Measurements from ENCODE around the gene MAN2A2.

The MAN2A2 gene

DNA sequence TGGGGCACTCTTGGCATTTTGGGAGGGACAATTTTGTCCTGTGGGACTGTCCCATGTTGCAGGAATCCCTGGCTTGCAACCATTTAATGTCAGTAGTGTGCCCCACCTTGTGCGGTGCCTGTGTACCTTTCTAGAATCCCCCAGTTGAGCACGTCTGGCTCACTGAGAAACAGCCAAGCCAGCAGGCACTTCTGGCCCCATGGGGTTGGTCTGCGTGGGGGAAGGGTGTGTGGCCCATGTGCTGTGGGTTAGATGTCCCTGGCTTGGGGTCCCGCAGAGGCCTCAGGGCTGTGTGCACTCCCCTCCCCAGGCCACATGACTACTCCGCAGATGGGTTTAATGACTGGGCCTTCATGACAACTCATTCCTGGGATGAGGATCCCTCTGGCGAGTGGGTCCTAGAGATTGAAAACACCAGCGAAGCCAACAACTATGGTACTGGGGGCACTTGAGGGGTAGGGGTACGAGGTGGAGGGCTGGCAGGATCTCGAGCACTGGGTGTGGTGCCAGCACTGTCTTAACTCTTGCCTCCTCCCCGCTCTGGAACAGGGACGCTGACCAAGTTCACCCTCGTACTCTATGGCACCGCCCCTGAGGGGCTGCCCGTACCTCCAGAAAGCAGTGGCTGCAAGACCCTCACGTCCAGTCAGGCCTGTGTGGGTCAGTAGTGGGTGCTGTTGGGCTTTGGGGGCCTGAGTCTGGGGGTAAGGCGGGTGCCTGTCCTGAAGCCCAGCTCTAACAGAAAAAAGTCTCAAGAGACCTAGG lies 22.5 kb upstream of the MAN2A2 start:
- H3K27me3 ChIP-seq (ENCODE audit: control insufficient read depth, insufficient read depth, low read length): no peaks in the 10 kb centered on the region
- no peaks in the 10 kb centered on the region for H3K9me3 ChIP-seq (ENCODE audit: control insufficient read depth, insufficient read depth, low read length)
- H3K4me1 ChIP-seq (ENCODE audit: control insufficient read depth, insufficient read depth, low read length): peaks cover 15% of the 10 kb centered on the region
- H3K9ac ChIP-seq (ENCODE audit: low read depth, low read length): no peak overlapping the region
- H3K4me3 ChIP-seq (ENCODE audit: low read depth, low read length): no peak overlapping the region
- H3K27ac ChIP-seq (ENCODE audit: low read depth, low read length): no peak overlapping the region
- H3K36me3 ChIP-seq (ENCODE audit: control insufficient read depth, insufficient read depth, low read length): peaks cover 48% of the 10 kb centered on the region

DNA sequence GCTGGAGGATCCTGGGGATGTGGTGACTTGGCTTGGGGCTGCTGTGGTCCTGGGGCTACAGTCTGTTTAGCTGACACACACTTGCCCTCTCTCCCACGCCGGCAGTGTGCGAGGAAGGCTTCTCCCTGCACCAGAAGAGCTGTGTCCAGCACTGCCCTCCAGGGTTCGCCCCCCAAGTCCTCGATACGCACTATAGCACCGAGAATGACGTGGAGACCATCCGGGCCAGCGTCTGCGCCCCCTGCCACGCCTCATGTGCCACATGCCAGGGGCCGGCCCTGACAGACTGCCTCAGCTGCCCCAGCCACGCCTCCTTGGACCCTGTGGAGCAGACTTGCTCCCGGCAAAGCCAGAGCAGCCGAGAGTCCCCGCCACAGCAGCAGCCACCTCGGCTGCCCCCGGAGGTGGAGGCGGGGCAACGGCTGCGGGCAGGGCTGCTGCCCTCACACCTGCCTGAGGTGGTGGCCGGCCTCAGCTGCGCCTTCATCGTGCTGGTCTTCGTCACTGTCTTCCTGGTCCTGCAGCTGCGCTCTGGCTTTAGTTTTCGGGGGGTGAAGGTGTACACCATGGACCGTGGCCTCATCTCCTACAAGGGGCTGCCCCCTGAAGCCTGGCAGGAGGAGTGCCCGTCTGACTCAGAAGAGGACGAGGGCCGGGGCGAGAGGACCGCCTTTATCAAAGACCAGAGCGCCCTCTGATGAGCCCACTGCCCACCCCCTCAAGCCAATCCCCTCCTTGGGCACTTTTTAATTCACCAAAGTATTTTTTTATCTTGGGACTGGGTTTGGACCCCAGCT lies 21.7 kb upstream of the MAN2A2 start:
- H3K9ac ChIP-seq (ENCODE audit: low read depth, low read length): no peak overlapping the region
- H3K4me1 ChIP-seq (ENCODE audit: control insufficient read depth, insufficient read depth, low read length): peaks cover 18% of the 10 kb centered on the region
- H3K4me3 ChIP-seq (ENCODE audit: low read depth, low read length): no peak overlapping the region
- peaks cover 46% of the 10 kb centered on the region for H3K36me3 ChIP-seq (ENCODE audit: control insufficient read depth, insufficient read depth, low read length)
- H3K27me3 ChIP-seq (ENCODE audit: control insufficient read depth, insufficient read depth, low read length): no peaks in the 10 kb centered on the region
- no peaks in the 10 kb centered on the region for H3K9me3 ChIP-seq (ENCODE audit: control insufficient read depth, insufficient read depth, low read length)
- H3K27ac ChIP-seq (ENCODE audit: low read depth, low read length): no peak overlapping the region

DNA sequence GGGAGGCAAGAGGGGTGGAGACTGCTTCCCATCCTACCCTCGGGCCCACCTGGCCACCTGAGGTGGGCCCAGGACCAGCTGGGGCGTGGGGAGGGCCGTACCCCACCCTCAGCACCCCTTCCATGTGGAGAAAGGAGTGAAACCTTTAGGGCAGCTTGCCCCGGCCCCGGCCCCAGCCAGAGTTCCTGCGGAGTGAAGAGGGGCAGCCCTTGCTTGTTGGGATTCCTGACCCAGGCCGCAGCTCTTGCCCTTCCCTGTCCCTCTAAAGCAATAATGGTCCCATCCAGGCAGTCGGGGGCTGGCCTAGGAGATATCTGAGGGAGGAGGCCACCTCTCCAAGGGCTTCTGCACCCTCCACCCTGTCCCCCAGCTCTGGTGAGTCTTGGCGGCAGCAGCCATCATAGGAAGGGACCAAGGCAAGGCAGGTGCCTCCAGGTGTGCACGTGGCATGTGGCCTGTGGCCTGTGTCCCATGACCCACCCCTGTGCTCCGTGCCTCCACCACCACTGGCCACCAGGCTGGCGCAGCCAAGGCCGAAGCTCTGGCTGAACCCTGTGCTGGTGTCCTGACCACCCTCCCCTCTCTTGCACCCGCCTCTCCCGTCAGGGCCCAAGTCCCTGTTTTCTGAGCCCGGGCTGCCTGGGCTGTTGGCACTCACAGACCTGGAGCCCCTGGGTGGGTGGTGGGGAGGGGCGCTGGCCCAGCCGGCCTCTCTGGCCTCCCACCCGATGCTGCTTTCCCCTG lies 21.0 kb upstream of the MAN2A2 start:
- Histone ChIP-seq H3K36me3 (ENCODE audit: control insufficient read depth, insufficient read depth, low read length) (peaks cover 38% of the 10 kb centered on the region), H3K9me3 (ENCODE audit: control insufficient read depth, insufficient read depth, low read length) (no peaks in the 10 kb centered on the region), H3K4me3 (ENCODE audit: low read depth, low read length) (no peak overlapping the region), H3K27ac (ENCODE audit: low read depth, low read length) (no peak overlapping the region), H3K27me3 (ENCODE audit: control insufficient read depth, insufficient read depth, low read length) (no peaks in the 10 kb centered on the region), H3K9ac (ENCODE audit: low read depth, low read length) (no peak overlapping the region), H3K4me1 (ENCODE audit: control insufficient read depth, insufficient read depth, low read length) (peaks cover 18% of the 10 kb centered on the region)

DNA sequence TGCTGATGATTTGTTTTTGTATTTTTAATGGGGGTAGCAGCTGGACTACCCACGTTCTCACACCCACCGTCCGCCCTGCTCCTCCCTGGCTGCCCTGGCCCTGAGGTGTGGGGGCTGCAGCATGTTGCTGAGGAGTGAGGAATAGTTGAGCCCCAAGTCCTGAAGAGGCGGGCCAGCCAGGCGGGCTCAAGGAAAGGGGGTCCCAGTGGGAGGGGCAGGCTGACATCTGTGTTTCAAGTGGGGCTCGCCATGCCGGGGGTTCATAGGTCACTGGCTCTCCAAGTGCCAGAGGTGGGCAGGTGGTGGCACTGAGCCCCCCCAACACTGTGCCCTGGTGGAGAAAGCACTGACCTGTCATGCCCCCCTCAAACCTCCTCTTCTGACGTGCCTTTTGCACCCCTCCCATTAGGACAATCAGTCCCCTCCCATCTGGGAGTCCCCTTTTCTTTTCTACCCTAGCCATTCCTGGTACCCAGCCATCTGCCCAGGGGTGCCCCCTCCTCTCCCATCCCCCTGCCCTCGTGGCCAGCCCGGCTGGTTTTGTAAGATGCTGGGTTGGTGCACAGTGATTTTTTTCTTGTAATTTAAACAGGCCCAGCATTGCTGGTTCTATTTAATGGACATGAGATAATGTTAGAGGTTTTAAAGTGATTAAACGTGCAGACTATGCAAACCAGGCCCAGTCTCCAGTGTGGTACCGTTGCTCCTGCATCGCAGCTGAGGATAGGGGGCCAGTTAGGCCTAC lies 20.1 kb upstream of the MAN2A2 start:
- H3K4me3 ChIP-seq (ENCODE audit: low read depth, low read length): no peak overlapping the region
- peak overlapping the region; percentile 44 for H3K27ac ChIP-seq (ENCODE audit: low read depth, low read length)
- H3K9me3 ChIP-seq (ENCODE audit: control insufficient read depth, insufficient read depth, low read length): no peaks in the 10 kb centered on the region
- H3K4me1 ChIP-seq (ENCODE audit: control insufficient read depth, insufficient read depth, low read length): peaks cover 18% of the 10 kb centered on the region
- H3K27me3 ChIP-seq (ENCODE audit: control insufficient read depth, insufficient read depth, low read length): no peaks in the 10 kb centered on the region
- H3K36me3 ChIP-seq (ENCODE audit: control insufficient read depth, insufficient read depth, low read length): peaks cover 32% of the 10 kb centered on the region
- no peak overlapping the region for H3K9ac ChIP-seq (ENCODE audit: low read depth, low read length)

DNA sequence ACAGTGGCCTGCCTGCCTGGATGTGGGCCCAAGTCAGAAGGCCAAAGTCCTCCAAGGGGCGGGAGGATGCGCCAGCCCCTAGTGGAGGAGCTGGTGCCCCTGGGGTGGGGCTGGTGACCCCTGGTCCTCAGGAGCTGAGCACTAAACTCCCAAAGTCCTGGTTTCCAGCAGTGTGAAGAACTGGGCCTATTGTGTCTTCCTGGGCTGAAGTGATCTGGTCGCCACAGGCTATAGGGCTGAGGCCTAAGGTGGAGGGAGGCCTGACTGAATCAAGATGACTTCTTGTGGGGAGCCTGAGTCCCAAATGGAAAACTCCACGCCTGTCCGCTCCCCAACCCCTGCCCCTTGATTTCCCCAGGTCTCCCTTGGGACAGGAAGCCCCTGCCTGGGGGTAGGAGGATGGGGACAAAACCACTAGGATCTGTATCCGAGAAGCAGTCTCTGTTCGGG lies 19.6 kb upstream of the MAN2A2 start:
- Histone ChIP-seq H3K4me3 (ENCODE audit: low read depth, low read length) (peak overlapping the region; percentile 30; the same call in 1 of the 2 replicates), H3K4me1 (ENCODE audit: control insufficient read depth, insufficient read depth, low read length) (peaks cover 18% of the 10 kb centered on the region), H3K27ac (ENCODE audit: low read depth, low read length) (peak overlapping the region; percentile 44), H3K9me3 (ENCODE audit: control insufficient read depth, insufficient read depth, low read length) (no peaks in the 10 kb centered on the region), H3K9ac (ENCODE audit: low read depth, low read length) (no peak overlapping the region), H3K36me3 (ENCODE audit: control insufficient read depth, insufficient read depth, low read length) (peaks cover 27% of the 10 kb centered on the region), H3K27me3 (ENCODE audit: control insufficient read depth, insufficient read depth, low read length) (no peaks in the 10 kb centered on the region)

DNA sequence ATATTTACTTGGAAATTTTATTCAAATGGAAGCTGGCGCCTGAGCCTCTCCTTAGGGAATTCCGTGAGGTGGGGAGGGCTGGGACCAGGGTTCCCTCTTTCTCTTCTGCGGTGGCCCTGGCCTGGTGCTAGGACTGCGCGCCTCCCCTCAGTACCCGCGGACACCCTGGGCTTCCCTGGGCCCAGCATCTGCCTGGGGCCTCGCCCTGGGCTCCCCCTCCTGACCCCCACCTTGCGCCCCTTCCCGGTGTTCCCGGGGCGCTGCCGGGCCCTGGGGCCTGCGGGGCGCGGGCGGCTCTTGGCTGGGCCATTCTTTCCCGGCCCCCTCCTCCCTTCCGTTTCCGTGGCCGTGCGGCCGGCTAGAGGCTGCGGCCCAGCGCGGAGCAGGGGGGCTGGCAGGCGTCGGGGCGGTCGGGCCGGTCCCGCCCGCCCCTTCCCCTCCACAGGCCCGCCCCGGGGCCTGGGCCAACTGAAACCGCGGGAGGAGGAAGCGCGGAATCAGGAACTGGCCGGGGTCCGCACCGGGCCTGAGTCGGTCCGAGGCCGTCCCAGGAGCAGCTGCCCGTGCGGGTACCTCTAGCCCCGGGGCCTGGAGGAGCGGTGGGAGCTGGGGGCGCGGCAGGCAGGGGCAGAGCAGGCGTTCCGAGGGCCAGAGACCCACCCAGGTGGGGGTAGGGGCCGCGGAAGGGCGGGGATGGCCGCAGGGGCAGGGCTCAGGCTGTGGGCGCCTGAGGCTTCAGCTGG lies 19.0 kb upstream of the MAN2A2 start, which contains the start of gene FES:
Gene FES, plus strand, starts transcription at position 529 of the 743 bp plus-strand sequence. CDS start 542 bp downstream, outside the sequence.
- Histone ChIP-seq H3K4me1 (ENCODE audit: control insufficient read depth, insufficient read depth, low read length) (peaks cover 18% of the 10 kb centered on the region), H3K27ac (ENCODE audit: low read depth, low read length) (peak within 1 kb of the TSS; percentile 44), H3K9ac (ENCODE audit: low read depth, low read length) (no peak within 1 kb of the TSS), H3K36me3 (ENCODE audit: control insufficient read depth, insufficient read depth, low read length) (peaks cover 24% of the 10 kb centered on the region), H3K27me3 (ENCODE audit: control insufficient read depth, insufficient read depth, low read length) (no peaks in the 10 kb centered on the region), H3K9me3 (ENCODE audit: control insufficient read depth, insufficient read depth, low read length) (no peaks in the 10 kb centered on the region), H3K4me3 (ENCODE audit: low read depth, low read length) (peak within 1 kb of the TSS; percentile 30; the same call in 1 of the 2 replicates)

DNA sequence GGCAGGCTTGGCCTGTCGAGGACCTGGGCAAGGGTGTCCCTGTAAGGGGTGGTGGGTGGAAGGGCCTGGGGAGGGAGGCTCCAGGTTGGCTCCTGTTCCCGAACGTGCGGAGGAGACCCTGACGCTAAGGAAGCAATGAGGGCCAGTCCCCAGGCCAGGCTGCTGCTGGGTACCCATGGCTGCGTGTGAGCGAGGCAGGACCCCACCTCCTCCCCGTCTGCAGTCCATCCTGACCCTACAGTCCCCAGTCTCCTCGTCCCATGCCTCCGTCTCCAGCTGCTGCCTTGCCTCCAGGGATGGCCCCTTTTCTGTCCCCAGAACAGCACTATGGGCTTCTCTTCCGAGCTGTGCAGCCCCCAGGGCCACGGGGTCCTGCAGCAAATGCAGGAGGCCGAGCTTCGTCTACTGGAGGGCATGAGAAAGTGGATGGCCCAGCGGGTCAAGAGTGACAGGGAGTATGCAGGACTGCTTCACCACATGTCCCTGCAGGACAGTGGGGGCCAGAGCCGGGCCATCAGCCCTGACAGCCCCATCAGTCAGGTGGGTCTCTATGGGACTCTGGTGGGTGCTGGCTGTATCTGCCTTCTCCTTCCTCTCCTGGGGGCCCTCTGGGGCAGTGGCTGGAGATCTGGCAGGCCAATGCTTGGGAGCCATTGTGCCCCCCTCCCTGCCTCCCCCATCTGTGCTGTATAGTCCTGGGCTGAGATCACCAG lies 18.2 kb upstream of the MAN2A2 start:
- peak overlapping the region; percentile 30; the same call in 1 of the 2 replicates for H3K4me3 ChIP-seq (ENCODE audit: low read depth, low read length)
- no peaks in the 10 kb centered on the region for H3K9me3 ChIP-seq (ENCODE audit: control insufficient read depth, insufficient read depth, low read length)
- no peaks in the 10 kb centered on the region for H3K27me3 ChIP-seq (ENCODE audit: control insufficient read depth, insufficient read depth, low read length)
- peaks cover 17% of the 10 kb centered on the region for H3K36me3 ChIP-seq (ENCODE audit: control insufficient read depth, insufficient read depth, low read length)
- no peak overlapping the region for H3K9ac ChIP-seq (ENCODE audit: low read depth, low read length)
- peak overlapping the region; percentile 23 for H3K27ac ChIP-seq (ENCODE audit: low read depth, low read length)
- H3K4me1 ChIP-seq (ENCODE audit: control insufficient read depth, insufficient read depth, low read length): peaks cover 18% of the 10 kb centered on the region

DNA sequence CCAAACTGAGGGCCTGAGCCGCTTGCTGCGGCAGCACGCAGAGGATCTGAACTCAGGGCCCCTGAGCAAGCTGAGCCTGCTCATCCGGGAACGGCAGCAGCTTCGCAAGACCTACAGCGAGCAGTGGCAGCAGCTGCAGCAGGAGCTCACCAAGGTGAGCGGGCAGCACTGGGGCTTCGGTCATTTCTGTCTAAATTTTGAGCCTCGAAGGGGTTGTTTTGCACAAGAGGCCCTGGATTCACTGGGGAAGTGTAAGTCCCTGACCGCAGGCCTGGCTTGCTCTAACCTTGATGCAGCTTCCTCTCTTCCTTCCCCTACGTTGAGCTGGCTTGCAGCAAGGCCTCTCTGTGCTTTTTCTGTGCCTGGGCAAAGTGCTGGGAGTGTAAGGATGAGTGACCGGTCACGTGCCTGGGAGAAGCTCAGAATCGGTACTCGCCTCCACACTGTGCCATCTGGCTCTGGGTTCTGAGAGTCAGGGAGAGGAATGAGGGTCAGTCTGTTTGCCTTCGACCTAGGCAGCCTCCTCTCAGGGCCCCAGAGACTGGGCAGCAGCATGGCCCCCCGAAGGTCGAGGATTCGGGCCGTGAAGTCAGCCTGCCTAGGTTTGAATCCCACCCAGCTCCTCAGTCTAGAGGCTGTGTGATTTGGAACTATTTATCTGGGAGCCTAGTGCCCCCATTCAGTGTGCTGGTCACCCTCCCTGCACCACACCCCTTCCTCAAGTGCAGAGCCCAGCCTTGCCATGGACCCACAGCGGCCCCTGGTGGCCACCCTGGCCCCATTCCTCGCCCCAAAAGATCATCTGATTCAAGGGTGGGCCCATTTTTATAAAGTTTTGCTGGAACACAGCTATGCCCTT lies 17.4 kb upstream of the MAN2A2 start:
- Histone ChIP-seq H3K36me3 (ENCODE audit: control insufficient read depth, insufficient read depth, low read length) (peaks cover 9% of the 10 kb centered on the region), H3K9me3 (ENCODE audit: control insufficient read depth, insufficient read depth, low read length) (no peaks in the 10 kb centered on the region), H3K4me1 (ENCODE audit: control insufficient read depth, insufficient read depth, low read length) (peaks cover 18% of the 10 kb centered on the region), H3K27ac (ENCODE audit: low read depth, low read length) (no peak overlapping the region), H3K9ac (ENCODE audit: low read depth, low read length) (no peak overlapping the region), H3K4me3 (ENCODE audit: low read depth, low read length) (no peak overlapping the region), H3K27me3 (ENCODE audit: control insufficient read depth, insufficient read depth, low read length) (no peaks in the 10 kb centered on the region)

DNA sequence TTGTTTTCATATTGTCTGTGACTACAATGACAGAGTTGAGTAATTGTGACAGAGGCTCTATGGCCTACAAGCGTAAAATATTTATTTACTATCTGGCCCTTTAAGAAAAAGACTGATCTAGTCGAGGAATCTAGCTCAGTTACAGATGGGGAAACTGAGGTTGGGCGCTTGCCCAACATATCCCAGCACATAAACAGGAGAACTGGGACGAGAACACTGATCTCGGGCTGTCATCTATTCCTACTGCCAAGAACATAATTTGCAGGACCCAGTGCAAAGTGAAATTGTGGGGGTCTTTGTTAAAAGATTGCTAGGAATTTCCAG lies 16.8 kb upstream of the MAN2A2 start:
- Histone ChIP-seq H3K9me3 (ENCODE audit: control insufficient read depth, insufficient read depth, low read length) (no peaks in the 10 kb centered on the region), H3K4me3 (ENCODE audit: low read depth, low read length) (no peak overlapping the region), H3K4me1 (ENCODE audit: control insufficient read depth, insufficient read depth, low read length) (peaks cover 18% of the 10 kb centered on the region), H3K27me3 (ENCODE audit: control insufficient read depth, insufficient read depth, low read length) (no peaks in the 10 kb centered on the region), H3K9ac (ENCODE audit: low read depth, low read length) (no peak overlapping the region), H3K27ac (ENCODE audit: low read depth, low read length) (no peak overlapping the region), H3K36me3 (ENCODE audit: control insufficient read depth, insufficient read depth, low read length) (0 out of 2 replicates have a peak, but pooled peaks cover 3% of the 10 kb centered on the region)

Data from HUES48 (cell line).